Suprapubic skin (tissue), 3 donors: Measurements from ENCODE around the gene ENPP1.

Experiments
- EP300 ChIP-seq: sonication (generic); formaldehyde crosslinking; IDR thresholded peaks from one replicate; pipeline ENCODE4 v1.6.1; 2017; ENCODE audit warnings: antibody characterized with exemption
- POLR2A ChIP-seq, 2 donors: fragments of 450-650 bp; IDR thresholded peaks; one replicate each; pipeline ENCODE4 v1.6.1; 2017; ENCODE audit warnings: antibody characterized with exemption in 2 of 2, mild to moderate bottlenecking in 2 of 2, moderate library complexity in 2 of 2
- TF ChIP-seq, protein P1 (sequence below), 2 donors: fragments of 200-600 bp in 1 of 2; fragments of 450-650 bp in 1 of 2; sonication (generic) in 1 of 2; IDR thresholded peaks; one replicate each; pipeline ENCODE4 v1.5.1; 2016 to 2019; ENCODE audit warnings: antibody characterized with exemption in 2 of 2, mild to moderate bottlenecking in 1 of 2, moderate library complexity in 1 of 2

DNA sequence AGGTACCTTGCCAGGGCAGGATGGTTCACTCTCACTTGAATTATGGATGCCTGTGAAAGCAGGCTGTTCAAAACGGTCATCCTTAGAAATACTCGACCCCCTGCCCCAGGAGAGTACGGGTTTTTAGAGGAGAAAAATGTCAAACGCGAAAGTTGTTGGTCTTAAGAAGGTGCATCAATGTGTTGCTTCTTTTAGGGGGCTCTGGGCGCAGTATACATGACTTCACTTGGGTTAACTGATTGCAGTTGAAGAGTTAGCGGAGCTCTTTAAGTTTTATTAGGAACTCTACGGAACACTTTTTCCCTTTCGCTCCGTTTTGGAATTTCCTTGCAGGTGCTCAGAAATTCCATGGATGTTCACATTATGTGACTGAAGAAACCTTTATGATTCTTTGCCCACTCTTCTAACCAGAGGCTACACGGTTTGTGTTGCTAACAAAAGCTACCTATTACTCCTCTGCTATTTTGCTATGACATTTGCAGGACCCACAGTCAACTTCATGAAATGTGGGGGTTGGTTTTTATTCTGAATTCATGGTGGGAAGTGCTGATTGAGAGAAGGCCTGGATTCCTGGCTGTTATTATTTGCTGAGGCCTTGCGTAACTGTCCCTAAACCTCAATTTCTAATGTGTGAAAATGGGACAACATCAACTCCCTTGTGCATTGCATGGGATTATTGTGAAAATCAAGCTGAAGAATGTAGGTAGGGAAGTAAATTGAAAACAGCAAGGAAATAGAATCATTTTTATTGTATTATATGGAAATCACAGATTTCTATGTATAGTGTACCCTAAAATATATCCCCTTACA lies 845 bp downstream of the ENPP1 start:
- TF ChIP-seq, protein P1, sequence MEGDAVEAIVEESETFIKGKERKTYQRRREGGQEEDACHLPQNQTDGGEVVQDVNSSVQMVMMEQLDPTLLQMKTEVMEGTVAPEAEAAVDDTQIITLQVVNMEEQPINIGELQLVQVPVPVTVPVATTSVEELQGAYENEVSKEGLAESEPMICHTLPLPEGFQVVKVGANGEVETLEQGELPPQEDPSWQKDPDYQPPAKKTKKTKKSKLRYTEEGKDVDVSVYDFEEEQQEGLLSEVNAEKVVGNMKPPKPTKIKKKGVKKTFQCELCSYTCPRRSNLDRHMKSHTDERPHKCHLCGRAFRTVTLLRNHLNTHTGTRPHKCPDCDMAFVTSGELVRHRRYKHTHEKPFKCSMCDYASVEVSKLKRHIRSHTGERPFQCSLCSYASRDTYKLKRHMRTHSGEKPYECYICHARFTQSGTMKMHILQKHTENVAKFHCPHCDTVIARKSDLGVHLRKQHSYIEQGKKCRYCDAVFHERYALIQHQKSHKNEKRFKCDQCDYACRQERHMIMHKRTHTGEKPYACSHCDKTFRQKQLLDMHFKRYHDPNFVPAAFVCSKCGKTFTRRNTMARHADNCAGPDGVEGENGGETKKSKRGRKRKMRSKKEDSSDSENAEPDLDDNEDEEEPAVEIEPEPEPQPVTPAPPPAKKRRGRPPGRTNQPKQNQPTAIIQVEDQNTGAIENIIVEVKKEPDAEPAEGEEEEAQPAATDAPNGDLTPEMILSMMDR (IDR thresholded peaks at IDR 0.05): no peak
- no peak for TF ChIP-seq POLR2A (IDR thresholded peaks at IDR 0.05)
- TF ChIP-seq EP300: no peak
